NCI-H510A treated with DMSO at 0.1 percent for 48 hours (cell line): ENCODE results near the gene NSUN6.
"Not testable (repeated sequence)": the region's sequence is repeated elsewhere in the genome, so short reads cannot be mapped to it uniquely, and the experiment has no call there.

ENCODE experiments used
- DNase-seq: peaks from one replicate; lab custom pipeline; 2025; lab: John Stamatoyannopoulos, UW

NSUN6 gene

GRCh38 chr10:18659125-18659818 is 7.9 kb upstream of the NSUN6 start, which contains the start of gene ARL5B:
ARL5B (plus strand) TSS chr10:18659431; CDS start chr10:18659638, 207 bp downstream.
- DNase-seq, result peak; percentile 65

GRCh38 chr10:18658271-18659124 is 7.1 kb upstream of the NSUN6 start:
- no peak for DNase-seq

GRCh38 chr10:18656724-18657123 is 5.3 kb upstream of the NSUN6 start:
- DNase-seq, result no peak

- no peak for DNase-seq
Measured at GRCh38 chr10:18653112-18653511, 1.7 kb upstream of the NSUN6 start.

- no peak for DNase-seq
Measured at GRCh38 chr10:18650404-18650997, 886 bp downstream of the NSUN6 start.

GRCh38 chr10:18649364-18649959 is 1.9 kb downstream of the NSUN6 start:
- DNase-seq, result no peak

GRCh38 chr10:18647945-18648344 is 3.4 kb downstream of the NSUN6 start:
- DNase-seq, result no peak

- DNase-seq, result no peak
Measured at GRCh38 chr10:18647151-18647550, 4.2 kb downstream of the NSUN6 start.

GRCh38 chr10:18639719-18640118 is 11.7 kb downstream of the NSUN6 start:
- DNase-seq, result not testable (repeated sequence)

- DNase-seq, result not testable (repeated sequence)
Measured at GRCh38 chr10:18637400-18637799, 14.0 kb downstream of the NSUN6 start.

GRCh38 chr10:18635995-18636394 is 15.4 kb downstream of the NSUN6 start:
- no peak for DNase-seq

- not testable (repeated sequence) for DNase-seq
Measured at GRCh38 chr10:18632500-18632899, 18.9 kb downstream of the NSUN6 start.

- peak; percentile 10 for DNase-seq
Measured at GRCh38 chr10:18627452-18628018, 23.9 kb downstream of the NSUN6 start.

- no peak for DNase-seq
Measured at GRCh38 chr10:18625886-18626285, 25.5 kb downstream of the NSUN6 start.

GRCh38 chr10:18623671-18624070 is 27.7 kb downstream of the NSUN6 start:
- not testable (repeated sequence) for DNase-seq

- no peak for DNase-seq
Measured at GRCh38 chr10:18620856-18621255, 30.5 kb downstream of the NSUN6 start.

GRCh38 chr10:18619016-18619415 is 32.4 kb downstream of the NSUN6 start:
- peak; percentile 12 for DNase-seq

GRCh38 chr10:18616337-18616736 is 35.0 kb downstream of the NSUN6 start:
- peak; percentile 10 for DNase-seq

GRCh38 chr10:18615618-18616017 is 35.8 kb downstream of the NSUN6 start:
- DNase-seq, result no peak

GRCh38 chr10:18611168-18611567 is 40.2 kb downstream of the NSUN6 start:
- no peak for DNase-seq

GRCh38 chr10:18610517-18610916 is 40.9 kb downstream of the NSUN6 start:
- DNase-seq, result peak; percentile 41

- no peak for DNase-seq
Measured at GRCh38 chr10:18608596-18608995, 42.8 kb downstream of the NSUN6 start.
